ENCODE measurements around the gene ACRV1. TPM values are rescaled to one million over a fixed set of nuclear protein-coding genes. Genes with fewer than 3 reads are reported as not detected.

ACRV1 gene
- polyA plus RNA-seq, 1 donor (not counting 4 experiments of a cell fraction or from before 2014, with no cell fraction given) = not detected

DNA sequence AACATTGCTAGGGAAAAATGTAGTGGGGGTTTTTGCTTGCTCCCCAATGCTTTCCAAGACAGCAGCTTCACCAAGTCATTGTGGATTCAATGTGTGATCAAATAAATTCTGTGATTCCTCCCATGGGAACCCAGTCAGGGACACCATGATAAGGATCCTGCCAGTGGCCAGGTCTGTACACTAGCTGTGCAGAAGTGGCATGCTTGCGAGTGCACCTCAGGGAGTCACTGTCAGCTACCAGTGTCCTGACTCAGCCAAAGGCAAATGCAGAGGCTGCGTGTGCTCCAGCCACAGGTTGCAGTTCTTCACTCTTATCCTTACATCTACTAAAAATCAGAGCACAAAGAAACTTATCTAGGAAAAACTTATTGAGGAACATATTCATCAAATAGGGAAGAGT, 9.4 kb upstream of the ACRV1 start:
- no peak for DNase-seq (ENCODE audit: low read depth, low spot score)
- no peaks in the 10 kb centered on the region for H3K9me1 ChIP-seq (ENCODE audit: control insufficient read depth, extremely low read depth, insufficient read depth, low read length)
- H2AFZ ChIP-seq (ENCODE audit: control insufficient read depth, low read length) = no peak overlapping the region
- dilution Hi-C loops (cut with MboI; ENCODE audit: extremely low pct_ligation_motif_present, low sequenced_read_pairs) = no loop called here
- no peak for TF ChIP-seq EZH2 (IDR thresholded peaks at IDR 0.05; ENCODE audit: low read length)
- TF ChIP-seq, protein P1, sequence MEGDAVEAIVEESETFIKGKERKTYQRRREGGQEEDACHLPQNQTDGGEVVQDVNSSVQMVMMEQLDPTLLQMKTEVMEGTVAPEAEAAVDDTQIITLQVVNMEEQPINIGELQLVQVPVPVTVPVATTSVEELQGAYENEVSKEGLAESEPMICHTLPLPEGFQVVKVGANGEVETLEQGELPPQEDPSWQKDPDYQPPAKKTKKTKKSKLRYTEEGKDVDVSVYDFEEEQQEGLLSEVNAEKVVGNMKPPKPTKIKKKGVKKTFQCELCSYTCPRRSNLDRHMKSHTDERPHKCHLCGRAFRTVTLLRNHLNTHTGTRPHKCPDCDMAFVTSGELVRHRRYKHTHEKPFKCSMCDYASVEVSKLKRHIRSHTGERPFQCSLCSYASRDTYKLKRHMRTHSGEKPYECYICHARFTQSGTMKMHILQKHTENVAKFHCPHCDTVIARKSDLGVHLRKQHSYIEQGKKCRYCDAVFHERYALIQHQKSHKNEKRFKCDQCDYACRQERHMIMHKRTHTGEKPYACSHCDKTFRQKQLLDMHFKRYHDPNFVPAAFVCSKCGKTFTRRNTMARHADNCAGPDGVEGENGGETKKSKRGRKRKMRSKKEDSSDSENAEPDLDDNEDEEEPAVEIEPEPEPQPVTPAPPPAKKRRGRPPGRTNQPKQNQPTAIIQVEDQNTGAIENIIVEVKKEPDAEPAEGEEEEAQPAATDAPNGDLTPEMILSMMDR (optimal IDR thresholded peaks at IDR 0.05 in 1 of 3, IDR thresholded peaks at IDR 0.05 in 1 of 3, conservative IDR thresholded peaks at IDR 0.05 in 1 of 3; ENCODE audit: extremely low read depth in 1 of 3, insufficient read depth in 2 of 3, low read length in 3 of 3) = no peak
- H3K27ac ChIP-seq (ENCODE audit: control insufficient read depth, insufficient read depth, low read length) = no peak overlapping the region
- H3K4me3 ChIP-seq (ENCODE audit: control insufficient read depth in 2 of 3, extremely low read depth in 1 of 3, insufficient read depth in 2 of 3, low read depth in 1 of 3, low read length in 3 of 3) = no peak overlapping the region
- H3K9ac ChIP-seq (ENCODE audit: control insufficient read depth, extremely low read depth, insufficient read depth, low read length) = no peak overlapping the region
- no peaks in the 10 kb centered on the region for H3K4me1 ChIP-seq (ENCODE audit: control insufficient read depth, extremely low read depth, insufficient read depth, low read length)
- H3K36me3 ChIP-seq (ENCODE audit: control insufficient read depth in 2 of 2, extremely low read depth in 1 of 2, insufficient read depth in 2 of 2, low read length in 2 of 2) = no peaks in the 10 kb centered on the region
- H3K79me2 ChIP-seq (ENCODE audit: control insufficient read depth, insufficient read depth, low read length) = no peaks in the 10 kb centered on the region
- no peaks in the 10 kb centered on the region for H3K27me3 ChIP-seq (ENCODE audit: control insufficient read depth, extremely low read depth, insufficient read depth, low read length)
- no peak overlapping the region for H3K4me2 ChIP-seq (ENCODE audit: control insufficient read depth, extremely low read depth, insufficient read depth, low read depth, low read length)
- H4K20me1 ChIP-seq (ENCODE audit: control insufficient read depth, extremely low read depth, insufficient read depth, low read length) = no peaks in the 10 kb centered on the region
- FAIRE-seq = no peak
- no peaks in the 10 kb centered on the region for H3K9me3 ChIP-seq (ENCODE audit: control insufficient read depth, low read depth, low read length)

DNA sequence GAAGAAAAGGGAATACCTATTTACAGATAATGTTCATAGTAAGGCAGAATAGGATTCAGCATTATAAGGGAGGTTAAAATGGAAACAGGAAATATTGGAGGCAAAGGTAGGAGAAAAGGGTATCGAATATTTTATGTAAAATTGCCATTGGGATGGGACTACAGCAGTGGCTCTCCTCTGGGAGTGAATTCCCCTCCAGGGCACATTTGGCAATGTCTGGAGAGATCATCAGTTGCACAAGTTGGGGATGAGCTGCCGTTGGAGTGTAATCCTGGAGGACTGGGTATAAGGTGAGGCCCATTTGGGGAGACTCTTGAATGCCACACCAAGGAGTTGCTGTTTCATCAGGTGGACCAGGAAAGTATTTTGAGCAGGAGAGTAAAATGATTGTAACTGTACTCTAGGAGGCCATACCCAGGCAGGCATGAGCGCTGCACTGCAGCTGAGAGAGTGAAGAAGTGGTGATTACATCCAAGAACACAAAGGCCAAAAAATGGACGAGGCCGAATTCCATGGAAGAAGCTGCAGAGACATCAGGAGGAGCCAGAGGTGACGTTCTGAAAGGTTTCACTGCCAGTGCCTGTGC, 8.7 kb upstream of the ACRV1 start:
- Histone ChIP-seq H3K9me3 (ENCODE audit: control insufficient read depth, low read depth, low read length) (no peaks in the 10 kb centered on the region), H3K27me3 (ENCODE audit: control insufficient read depth, extremely low read depth, insufficient read depth, low read length) (no peaks in the 10 kb centered on the region), H3K4me2 (ENCODE audit: control insufficient read depth, extremely low read depth, insufficient read depth, low read depth, low read length) (no peak overlapping the region), H4K20me1 (ENCODE audit: control insufficient read depth, extremely low read depth, insufficient read depth, low read length) (no peaks in the 10 kb centered on the region), H3K9ac (ENCODE audit: control insufficient read depth, extremely low read depth, insufficient read depth, low read length) (no peak overlapping the region), H3K36me3 (ENCODE audit: control insufficient read depth in 2 of 2, extremely low read depth in 1 of 2, insufficient read depth in 2 of 2, low read length in 2 of 2) (no peaks in the 10 kb centered on the region), H3K4me1 (ENCODE audit: control insufficient read depth, extremely low read depth, insufficient read depth, low read length) (no peaks in the 10 kb centered on the region), H3K9me1 (ENCODE audit: control insufficient read depth, extremely low read depth, insufficient read depth, low read length) (no peaks in the 10 kb centered on the region), H3K79me2 (ENCODE audit: control insufficient read depth, insufficient read depth, low read length) (no peaks in the 10 kb centered on the region), H3K4me3 (ENCODE audit: control insufficient read depth in 2 of 3, extremely low read depth in 1 of 3, insufficient read depth in 2 of 3, low read depth in 1 of 3, low read length in 3 of 3) (no peak overlapping the region), H2AFZ (ENCODE audit: control insufficient read depth, low read length) (no peak overlapping the region), H3K27ac (ENCODE audit: control insufficient read depth, insufficient read depth, low read length) (no peak overlapping the region)
- FAIRE-seq (no peak), DNase-seq (ENCODE audit: low read depth, low spot score) (no peak)
- TF ChIP-seq, protein P1 (optimal IDR thresholded peaks at IDR 0.05 in 1 of 3, IDR thresholded peaks at IDR 0.05 in 1 of 3, conservative IDR thresholded peaks at IDR 0.05 in 1 of 3; ENCODE audit: extremely low read depth in 1 of 3, insufficient read depth in 2 of 3, low read length in 3 of 3) = no peak
- no peak for TF ChIP-seq EZH2 (IDR thresholded peaks at IDR 0.05; ENCODE audit: low read length)
- dilution Hi-C loops (cut with MboI; ENCODE audit: extremely low pct_ligation_motif_present, low sequenced_read_pairs) = no loop called here

Measured in keratinocyte (primary cell).